Endothelial cell of umbilical vein (primary cell): ENCODE measurements around the gene RUVBL1.

Source experiments
- CTCF ChIP-seq, 2 donors: IDR thresholded peaks; 1 replicate in 1 of 2; 2 replicates in 1 of 2; pipeline ENCODE4 v1.5.1; 2011; ENCODE audit warnings: low read length in 2 of 2, mild to moderate bottlenecking in 2 of 2, moderate library complexity in 2 of 2, control low read depth in 1 of 2, inconsistent platforms in 1 of 2, low read depth in 1 of 2; ENCODE audit not compliant: insufficient read depth in 1 of 2; ENCODE audit errors: extremely low read depth in 1 of 2
- EZH2 ChIP-seq: IDR thresholded peaks from 2 replicates; pipeline ENCODE4 v1.6.1; 2012; ENCODE audit warnings: borderline replicate concordance, low read depth, mild to moderate bottlenecking, moderate library complexity, low read length, inconsistent platforms; ENCODE audit not compliant: severe bottlenecking
- FOS ChIP-seq: IDR thresholded peaks from 2 replicates; pipeline ENCODE4 v1.6.1; 2011; ENCODE audit warnings: mild to moderate bottlenecking, low read length, moderate library complexity, borderline replicate concordance; ENCODE audit not compliant: insufficient read depth
- JUN ChIP-seq: IDR thresholded peaks from 2 replicates; pipeline ENCODE4 v1.6.1; 2011; ENCODE audit warnings: borderline replicate concordance, low read depth; ENCODE audit not compliant: insufficient read length, insufficient read depth
- MAX ChIP-seq: IDR thresholded peaks from 2 replicates; pipeline ENCODE4 v1.6.1; 2011; ENCODE audit not compliant: insufficient read depth, insufficient read length
- MYC ChIP-seq: IDR thresholded peaks from one replicate; pipeline ENCODE4 v1.6.1; 2011; ENCODE audit warnings: mild to moderate bottlenecking, low read depth, low read length
- POLR2A ChIP-seq: IDR thresholded peaks from 2 replicates; pipeline ENCODE4 v1.6.1; 2012; ENCODE audit warnings: low read depth, mild to moderate bottlenecking, control low read depth, low read length

GRCh38 chr3:128095222-128095703 lies 28.3 kb downstream of the RUVBL1 start:
- TF ChIP-seq FOS (no peak), CTCF (IDR thresholded peaks at IDR 0.05; ENCODE audit: extremely low read depth in 1 of 2, insufficient read depth in 1 of 2, low read depth in 1 of 2, low read length in 2 of 2) (peak; percentile 89 to 92), POLR2A (no peak), MAX (no peak), MYC (no peak), EZH2 (no peak), JUN (no peak)
